ENCODE measurements around the gene PALM.

PALM gene

DNA sequence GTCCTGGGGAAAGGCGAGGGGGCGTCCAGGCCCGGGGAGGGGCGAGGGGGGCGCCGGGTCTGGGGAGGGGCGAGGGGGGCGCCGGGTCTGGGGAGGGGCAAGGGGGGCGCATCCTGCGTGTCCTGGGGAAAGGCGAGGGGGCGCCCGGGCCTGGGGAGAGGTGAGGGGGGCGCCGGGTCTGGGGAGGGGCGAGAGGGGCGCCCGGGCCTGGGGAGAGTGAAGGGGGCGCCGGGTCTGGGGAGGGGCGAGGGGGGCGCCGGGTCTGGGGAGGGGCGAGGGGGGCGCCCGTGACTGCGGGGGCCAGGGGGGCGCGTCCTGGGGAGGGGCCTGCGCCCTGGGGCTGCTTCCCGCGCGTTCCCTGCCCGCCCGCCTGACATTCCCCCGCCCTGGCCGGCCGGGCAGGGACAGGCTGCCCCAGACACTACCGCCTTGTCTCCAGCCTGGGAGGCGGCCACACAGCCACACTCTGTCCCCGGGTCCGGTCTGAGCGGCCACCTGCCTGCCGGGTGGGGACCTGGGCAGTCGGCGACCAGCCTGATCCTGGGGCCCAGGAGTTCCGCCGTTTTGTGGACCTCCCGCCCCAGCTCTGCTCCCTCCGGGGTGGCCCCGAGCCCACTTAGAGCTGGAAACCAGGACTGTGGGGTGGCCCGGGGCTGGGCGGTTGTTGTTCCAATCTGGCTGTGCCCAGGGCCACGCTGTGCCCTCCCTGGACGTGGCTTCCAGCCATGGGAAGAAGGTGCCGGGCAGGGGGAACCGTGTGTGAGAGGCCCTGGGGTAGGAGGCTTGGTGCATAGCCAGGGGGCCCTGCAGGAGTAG lies 11.8 kb downstream of the PALM start:
- peak; percentile 69 for ATAC-seq
- TF ChIP-seq PATZ1 (CRISPR knock-in tag; IDR thresholded peaks at IDR 0.05; ENCODE audit: borderline replicate concordance) (no peak), SNAI2 (CRISPR knock-in tag; IDR thresholded peaks at IDR 0.05) (no peak), GLIS3 (CRISPR knock-in tag; IDR thresholded peaks at IDR 0.05) (no peak), BACH2 (CRISPR knock-in tag; IDR thresholded peaks at IDR 0.05; ENCODE audit: borderline replicate concordance) (no peak), TSHZ2 (CRISPR knock-in tag; IDR thresholded peaks at IDR 0.05) (no peak), ZC3H10 (CRISPR knock-in tag; IDR thresholded peaks at IDR 0.05) (no peak), PPARA (CRISPR knock-in tag; IDR thresholded peaks at IDR 0.05; ENCODE audit: borderline replicate concordance) (no peak), ZFP3 (CRISPR knock-in tag; IDR thresholded peaks at IDR 0.05) (no peak), OSR1 (CRISPR knock-in tag; IDR thresholded peaks at IDR 0.05) (no peak), ARNTL (CRISPR knock-in tag; IDR thresholded peaks at IDR 0.05; ENCODE audit: borderline replicate concordance, low read depth) (no peak), RARB (CRISPR knock-in tag; IDR thresholded peaks at IDR 0.05) (no peak), ESRRG (CRISPR knock-in tag; IDR thresholded peaks at IDR 0.05) (no peak), ZNF8 (CRISPR knock-in tag; IDR thresholded peaks at IDR 0.05) (no peak), ISL1 (CRISPR knock-in tag; IDR thresholded peaks at IDR 0.05) (no peak), TCF4 (CRISPR knock-in tag; IDR thresholded peaks at IDR 0.05; ENCODE audit: borderline replicate concordance) (no peak), CREB5 (CRISPR knock-in tag; IDR thresholded peaks at IDR 0.05; ENCODE audit: low read depth) (no peak), ZNF70 (CRISPR knock-in tag; IDR thresholded peaks at IDR 0.05) (no peak), ZFP30 (CRISPR knock-in tag; IDR thresholded peaks at IDR 0.05) (no peak)
- TF ChIP-seq, protein P1, sequence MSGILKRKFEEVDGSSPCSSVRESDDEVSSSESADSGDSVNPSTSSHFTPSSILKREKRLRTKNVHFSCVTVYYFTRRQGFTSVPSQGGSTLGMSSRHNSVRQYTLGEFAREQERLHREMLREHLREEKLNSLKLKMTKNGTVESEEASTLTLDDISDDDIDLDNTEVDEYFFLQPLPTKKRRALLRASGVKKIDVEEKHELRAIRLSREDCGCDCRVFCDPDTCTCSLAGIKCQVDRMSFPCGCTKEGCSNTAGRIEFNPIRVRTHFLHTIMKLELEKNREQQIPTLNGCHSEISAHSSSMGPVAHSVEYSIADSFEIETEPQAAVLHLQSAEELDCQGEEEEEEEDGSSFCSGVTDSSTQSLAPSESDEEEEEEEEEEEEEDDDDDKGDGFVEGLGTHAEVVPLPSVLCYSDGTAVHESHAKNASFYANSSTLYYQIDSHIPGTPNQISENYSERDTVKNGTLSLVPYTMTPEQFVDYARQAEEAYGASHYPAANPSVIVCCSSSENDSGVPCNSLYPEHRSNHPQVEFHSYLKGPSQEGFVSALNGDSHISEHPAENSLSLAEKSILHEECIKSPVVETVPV (CRISPR knock-in tag; IDR thresholded peaks at IDR 0.05), result no peak

DNA sequence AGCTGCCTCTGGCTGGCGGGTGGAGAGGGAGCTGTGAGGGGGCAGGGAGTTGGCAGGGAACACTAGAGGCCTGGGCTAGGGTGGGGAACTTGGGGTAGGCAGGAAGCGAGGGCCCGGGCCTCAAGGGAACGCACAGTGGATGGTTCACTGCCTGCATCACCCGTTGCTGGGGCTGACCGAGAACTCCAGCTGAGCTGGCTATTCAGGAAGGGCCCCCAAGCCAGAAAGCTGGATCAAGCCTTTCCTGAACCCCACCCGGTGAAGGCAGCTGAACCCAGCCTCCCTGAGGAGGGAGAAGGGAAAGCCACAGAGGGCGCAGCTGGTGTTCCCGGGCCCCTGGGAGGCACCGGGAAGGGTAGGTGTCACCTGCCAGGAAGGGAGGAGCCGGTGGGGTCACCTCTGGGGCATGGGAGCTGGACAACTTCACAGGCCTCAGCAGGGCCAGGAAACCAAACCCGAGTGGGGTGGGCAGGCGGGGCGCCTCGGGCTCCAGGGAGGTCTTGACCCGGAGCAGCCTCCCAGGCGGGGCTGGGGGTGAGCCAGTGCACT lies 13.9 kb downstream of the PALM start:
- no peak for ATAC-seq
- no peak for TF ChIP-seq ZFP3 (CRISPR knock-in tag; IDR thresholded peaks at IDR 0.05)
- no peak for TF ChIP-seq GLIS3 (CRISPR knock-in tag; IDR thresholded peaks at IDR 0.05)
- TF ChIP-seq ARNTL (CRISPR knock-in tag; IDR thresholded peaks at IDR 0.05; ENCODE audit: borderline replicate concordance, low read depth), result no peak
- TF ChIP-seq BACH2 (CRISPR knock-in tag; IDR thresholded peaks at IDR 0.05; ENCODE audit: borderline replicate concordance), result no peak
- TF ChIP-seq PATZ1 (CRISPR knock-in tag; IDR thresholded peaks at IDR 0.05; ENCODE audit: borderline replicate concordance), result no peak
- TF ChIP-seq CREB5 (CRISPR knock-in tag; IDR thresholded peaks at IDR 0.05; ENCODE audit: low read depth), result no peak
- TF ChIP-seq ESRRG (CRISPR knock-in tag; IDR thresholded peaks at IDR 0.05), result no peak
- TF ChIP-seq ISL1 (CRISPR knock-in tag; IDR thresholded peaks at IDR 0.05), result no peak
- TF ChIP-seq ZNF70 (CRISPR knock-in tag; IDR thresholded peaks at IDR 0.05), result no peak
- no peak for TF ChIP-seq TOX (CRISPR knock-in tag; IDR thresholded peaks at IDR 0.05; ENCODE audit: borderline replicate concordance)

Measured in SK-N-SH treated with all-trans-retinoic acid at 6 μM for 48 hours (cell line).